Body of pancreas (tissue), 4 donors: Measurements from ENCODE around the gene EXTL1. TPM values are rescaled to one million over a fixed set of nuclear protein-coding genes. Genes with fewer than 3 reads are reported as not detected.

Source experiments
- ATAC-seq: fragments of 150-250 bp; one replicate; pipeline ENCODE4 v1.9.1; 2016
- DNase-seq, 4 donors: peaks; one replicate each; pipeline ENCODE4 v3.0.0-alpha.2; 2019
- H3K27ac ChIP-seq, 4 donors: fragments of 200-600 bp; sonication (generic); 1 replicate in 3 of 4; 2 replicates in 1 of 4; pipeline versions ENCODE4 v1.5.1 to v1.6.1; 2016 to 2019; ENCODE audit warnings: mild to moderate bottlenecking in 1 of 4, mixed read lengths in 1 of 4, moderate library complexity in 1 of 4
- H3K27me3 ChIP-seq, 2 donors: fragments of 200-600 bp; sonication (generic); one replicate each; pipeline ENCODE4 v1.6.0; 2016; ENCODE audit warnings: mild to moderate bottlenecking in 1 of 2
- H3K36me3 ChIP-seq, 2 donors: fragments of 200-600 bp; sonication (generic); replicated peaks in 1 of 2; 2 replicates each; pipeline ENCODE4 v1.5.1; 2016; ENCODE audit warnings: low read depth in 2 of 2; ENCODE audit not compliant: insufficient read depth in 1 of 2
- H3K4me1 ChIP-seq: fragments of 200-600 bp; sonication (generic); one replicate; pipeline ENCODE4 v1.6.0; 2016
- H3K4me3 ChIP-seq, 2 donors: fragments of 200-600 bp; sonication (generic); 1 replicate in 1 of 2; 2 replicates in 1 of 2; pipeline ENCODE4 v1.5.1; 2016 to 2019
- H3K9me3 ChIP-seq, 3 donors: fragments of 200-600 bp; sonication (generic); 1 replicate in 2 of 3; 2 replicates in 1 of 3; pipeline ENCODE4 v1.5.1; 2016
- POLR2A ChIP-seq, 3 donors: fragments of 450-650 bp; IDR thresholded peaks; one replicate each; pipeline ENCODE4 v1.6.1; 2016; ENCODE audit warnings: antibody characterized with exemption in 3 of 3, mild to moderate bottlenecking in 2 of 3
- WGBS, 2 donors: methylation state at CpG; one replicate each; pipeline ENCODE4 v1.1.5; 2017; 5-methylcytosine and 5-hydroxymethylcytosine counted together
- intact Hi-C: fragments of 100-400 bp; cut with DNase I; formaldehyde crosslinking; loops from one replicate; pipeline ENCODE4 v1.15.1; 2023
- total RNA-seq, 2 donors: library from RNA; depleted of rRNA; stranded (reverse); fragments of >200 nt; gene quantifications; one replicate each; pipeline ENCODE4 v1.1.0, GENCODE V29; 2016
- TF ChIP-seq, protein P1 (sequence below), 7 experiments: fragments of 450-650 bp in 4 of 7; fragments of 200-600 bp in 3 of 7; sonication (generic) in 3 of 7; IDR thresholded peaks; one replicate each; pipeline ENCODE4 v1.5.1; 2016 to 2019; ENCODE audit warnings: antibody characterized with exemption in 7 of 7

The EXTL1 gene
- total RNA-seq, 2 donors from 2014 or later, result not detected

DNA sequence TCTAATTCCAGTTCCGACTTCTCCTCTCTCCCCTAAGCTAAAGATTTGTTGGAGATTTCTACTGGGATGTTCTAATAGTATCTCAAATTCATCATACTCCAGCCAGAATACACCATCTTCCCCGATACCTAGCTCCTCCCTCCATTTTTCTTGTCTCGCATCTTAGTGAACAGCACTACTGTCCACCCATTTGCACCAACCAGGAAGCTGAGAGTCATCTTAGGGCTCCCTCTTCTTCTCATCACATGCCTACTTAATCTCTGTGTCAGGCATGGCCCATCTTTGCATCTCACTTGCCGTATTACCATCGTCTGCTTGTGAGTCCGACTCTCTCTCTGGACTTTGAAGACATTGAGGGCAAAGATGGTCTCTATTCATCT lies 49.4 kb downstream of the EXTL1 start:
- 91 to 97% methylated on average over 6 of the region's 6 CpGs for WGBS, 2 donors
- DNase-seq, result no peak
- Histone ChIP-seq H3K4me1 (peaks cover 47% of the 10 kb centered on the region), H3K4me3 (no peak overlapping the region), H3K36me3 (no peaks in the 10 kb centered on the region), H3K27ac (no peak overlapping the region), H3K9me3 (no peaks in the 10 kb centered on the region), H3K27me3 (no peaks in the 10 kb centered on the region)
- ATAC-seq, result no peak
- intact Hi-C loops, result no loop called here
- TF ChIP-seq POLR2A (IDR thresholded peaks at IDR 0.05), result no peak
- TF ChIP-seq, protein P1, sequence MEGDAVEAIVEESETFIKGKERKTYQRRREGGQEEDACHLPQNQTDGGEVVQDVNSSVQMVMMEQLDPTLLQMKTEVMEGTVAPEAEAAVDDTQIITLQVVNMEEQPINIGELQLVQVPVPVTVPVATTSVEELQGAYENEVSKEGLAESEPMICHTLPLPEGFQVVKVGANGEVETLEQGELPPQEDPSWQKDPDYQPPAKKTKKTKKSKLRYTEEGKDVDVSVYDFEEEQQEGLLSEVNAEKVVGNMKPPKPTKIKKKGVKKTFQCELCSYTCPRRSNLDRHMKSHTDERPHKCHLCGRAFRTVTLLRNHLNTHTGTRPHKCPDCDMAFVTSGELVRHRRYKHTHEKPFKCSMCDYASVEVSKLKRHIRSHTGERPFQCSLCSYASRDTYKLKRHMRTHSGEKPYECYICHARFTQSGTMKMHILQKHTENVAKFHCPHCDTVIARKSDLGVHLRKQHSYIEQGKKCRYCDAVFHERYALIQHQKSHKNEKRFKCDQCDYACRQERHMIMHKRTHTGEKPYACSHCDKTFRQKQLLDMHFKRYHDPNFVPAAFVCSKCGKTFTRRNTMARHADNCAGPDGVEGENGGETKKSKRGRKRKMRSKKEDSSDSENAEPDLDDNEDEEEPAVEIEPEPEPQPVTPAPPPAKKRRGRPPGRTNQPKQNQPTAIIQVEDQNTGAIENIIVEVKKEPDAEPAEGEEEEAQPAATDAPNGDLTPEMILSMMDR (IDR thresholded peaks at IDR 0.05), result no peak

DNA sequence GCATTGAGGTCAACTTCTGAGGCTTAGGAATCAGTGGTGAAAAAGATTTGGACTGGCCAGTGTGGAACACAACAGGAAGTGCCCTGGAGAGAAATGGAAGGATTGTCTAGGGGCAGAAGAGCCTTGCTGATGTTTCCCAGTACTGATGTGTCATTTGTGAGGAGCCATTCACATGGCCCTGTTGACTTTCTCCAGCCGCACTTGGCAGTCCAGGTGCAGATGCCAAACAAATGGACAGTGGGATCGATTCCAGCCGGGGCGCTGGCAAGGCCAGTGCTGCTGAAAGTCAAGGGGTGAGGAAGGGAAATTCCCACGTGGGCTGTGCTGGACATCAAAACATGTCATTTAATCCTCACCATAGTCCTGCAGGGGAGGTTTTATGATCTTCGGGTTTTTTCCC lies 50.7 kb downstream of the EXTL1 start:
- Histone ChIP-seq H3K27me3 (no peaks in the 10 kb centered on the region), H3K4me3 (no peak overlapping the region), H3K27ac (peak overlapping the region in 3 of 4 donors; percentile 57 to 80 (median 67)), H3K36me3 (no peaks in the 10 kb centered on the region), H3K9me3 (no peaks in the 10 kb centered on the region), H3K4me1 (peaks cover 48% of the 10 kb centered on the region)
- TF ChIP-seq, protein P1 (IDR thresholded peaks at IDR 0.05), result no peak
- TF ChIP-seq POLR2A (IDR thresholded peaks at IDR 0.05), result peak in 1 of 3 donors; percentile 6
- intact Hi-C loops, result no loop called here
- ATAC-seq, result peak; percentile 81
- DNase-seq, result peak; percentile 83 to 92 (median 89)
- 0 to 13% methylated on average over 3 to 6 of the region's 6 CpGs for WGBS, 2 donors

DNA sequence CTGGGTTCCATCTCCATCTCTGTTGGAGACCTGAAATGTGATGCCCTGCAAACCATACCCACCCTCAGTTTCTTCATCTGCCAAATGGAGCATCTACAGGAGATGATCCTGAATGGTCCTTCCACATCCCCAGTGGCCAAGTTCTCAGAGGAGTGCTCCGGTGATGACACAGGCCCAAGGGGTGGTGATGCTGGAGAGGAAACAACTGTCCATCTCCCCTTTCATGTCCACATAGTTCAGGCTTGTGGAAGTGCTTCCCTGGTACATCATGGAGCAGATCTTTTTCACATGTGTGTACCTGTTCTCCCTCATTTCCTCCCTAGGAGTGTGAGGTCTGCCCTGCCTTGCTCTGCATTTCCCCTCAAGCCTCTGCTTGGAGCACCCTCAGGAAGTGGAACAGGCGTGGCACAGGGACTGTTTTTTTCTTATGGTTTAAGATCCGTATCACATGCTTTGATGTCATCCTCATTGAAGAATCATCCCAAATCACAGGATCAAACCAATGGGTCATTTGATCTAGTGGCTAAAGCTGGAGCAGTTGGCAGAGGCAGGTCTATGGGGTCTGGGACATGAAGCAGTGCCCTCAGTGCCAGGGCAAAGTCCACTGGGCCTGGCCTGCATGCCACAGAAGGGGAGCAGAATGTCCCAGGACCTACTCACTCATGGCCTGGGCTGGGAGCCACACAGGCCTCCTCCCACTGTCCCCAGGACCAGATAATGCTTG lies 54.0 kb downstream of the EXTL1 start:
- TF ChIP-seq, protein P1 (IDR thresholded peaks at IDR 0.05), result no peak
- no peak for TF ChIP-seq POLR2A (IDR thresholded peaks at IDR 0.05)
- intact Hi-C loops, result no loop called here
- H3K4me1 ChIP-seq, result peaks cover 72% of the 10 kb centered on the region
- ATAC-seq (peak; percentile 69), DNase-seq (peak; percentile 65 to 82 (median 76))
- peak overlapping the region in 3 of 4 donors; percentile 28 to 48 (median 28) for H3K27ac ChIP-seq
- no peak overlapping the region for H3K4me3 ChIP-seq
- no peaks in the 10 kb centered on the region for H3K9me3 ChIP-seq
- 67 to 95% methylated on average over 2 to 3 of the region's 3 CpGs for WGBS, 2 donors
- no peaks in the 10 kb centered on the region for H3K36me3 ChIP-seq
- H3K27me3 ChIP-seq, result no peaks in the 10 kb centered on the region

DNA sequence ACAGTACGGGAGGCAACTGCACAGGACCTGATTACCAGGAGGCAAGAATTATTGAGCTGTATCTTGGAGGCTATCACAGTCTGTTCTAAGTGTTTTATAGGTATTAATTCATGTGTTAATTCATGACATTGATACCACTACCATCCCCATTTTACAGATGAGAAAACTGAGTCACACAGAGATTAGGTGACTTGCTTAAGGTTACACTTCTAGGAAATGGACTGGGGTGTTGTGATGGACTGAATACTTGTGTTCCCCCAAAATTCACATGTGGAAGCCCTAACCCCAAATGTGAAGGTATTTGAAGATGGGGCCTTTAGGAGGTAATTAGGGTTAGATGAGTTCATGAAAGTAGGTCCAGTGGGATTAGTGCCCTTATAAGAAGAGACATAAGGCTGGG lies 55.9 kb downstream of the EXTL1 start:
- TF ChIP-seq, protein P1 (IDR thresholded peaks at IDR 0.05), result no peak
- no peak for TF ChIP-seq POLR2A (IDR thresholded peaks at IDR 0.05)
- no peak overlapping the region for H3K4me3 ChIP-seq
- ATAC-seq (no peak), DNase-seq (no peak)
- no peaks in the 10 kb centered on the region for H3K27me3 ChIP-seq
- no peak overlapping the region for H3K27ac ChIP-seq
- intact Hi-C loops, result no loop called here
- no peaks in the 10 kb centered on the region for H3K36me3 ChIP-seq
- 90 to 100% methylated on average over 1 of the region's 1 CpG for WGBS, 2 donors
- no peaks in the 10 kb centered on the region for H3K9me3 ChIP-seq
- peaks cover 81% of the 10 kb centered on the region for H3K4me1 ChIP-seq
